Hematopoietic multipotent progenitor cell treated with erythropoietin and hydrocortisone succinate and interleukin-3 and kit ligand, for 8 days (in vitro differentiated cells): Measurements from ENCODE around the gene THUMPD2.
A peak's percentile ranks its signal among the peaks of the same experiment; 100 is the strongest.
"Not testable (repeated sequence)": the region's sequence is repeated elsewhere in the genome, so short reads cannot be mapped to it uniquely, and the experiment has no call there.

Source experiments
- DNase-seq: peaks from one replicate; pipeline ENCODE4 v3.0.0-alpha.2; 2015

The THUMPD2 gene

GRCh38 chr2:39778775-39779340 is at the start of gene THUMPD2:
THUMPD2 (minus strand) TSS chr2:39779258; CDS start chr2:39779239, 19 bp downstream.
- peak; percentile 84 for DNase-seq

GRCh38 chr2:39821871-39822270 is 42.8 kb upstream of the THUMPD2 start:
- DNase-seq = no peak

- DNase-seq = no peak
Measured at GRCh38 chr2:39816845-39817244, 37.8 kb upstream of the THUMPD2 start.

- DNase-seq = no peak
Measured at GRCh38 chr2:39816428-39816827, 37.4 kb upstream of the THUMPD2 start.

GRCh38 chr2:39805936-39806608 is 27.0 kb upstream of the THUMPD2 start:
- no peak for DNase-seq

GRCh38 chr2:39803839-39804238 is 24.8 kb upstream of the THUMPD2 start:
- DNase-seq = no peak

GRCh38 chr2:39800752-39801151 is 21.7 kb upstream of the THUMPD2 start:
- DNase-seq = no peak

- DNase-seq = peak; percentile 55
Measured at GRCh38 chr2:39796134-39796533, 17.1 kb upstream of the THUMPD2 start.

- DNase-seq = not testable (repeated sequence)
Measured at GRCh38 chr2:39790216-39790818, 11.3 kb upstream of the THUMPD2 start.

- no peak for DNase-seq
Measured at GRCh38 chr2:39787950-39788349, 8.9 kb upstream of the THUMPD2 start.

- no peak for DNase-seq
Measured at GRCh38 chr2:39786761-39787522, 7.9 kb upstream of the THUMPD2 start.

GRCh38 chr2:39782591-39782990 is 3.5 kb upstream of the THUMPD2 start:
- peak; percentile 39 for DNase-seq

- peak; percentile 10 for DNase-seq
Measured at GRCh38 chr2:39781697-39782096, 2.6 kb upstream of the THUMPD2 start.

GRCh38 chr2:39780825-39781600 is 2.0 kb upstream of the THUMPD2 start:
- peak; percentile 43 for DNase-seq

GRCh38 chr2:39779927-39780326 is 869 bp upstream of the THUMPD2 start:
- DNase-seq = no peak

- no peak for DNase-seq
Measured at GRCh38 chr2:39779341-39779851, 338 bp upstream of the THUMPD2 start.

- DNase-seq = peak; percentile 32
Measured at GRCh38 chr2:39778233-39778632, 825 bp downstream of the THUMPD2 start.

GRCh38 chr2:39772812-39773152 is 6.3 kb downstream of the THUMPD2 start:
- no peak for DNase-seq

GRCh38 chr2:39772086-39772811 is 6.8 kb downstream of the THUMPD2 start:
- DNase-seq = peak; percentile 13

- no peak for DNase-seq
Measured at GRCh38 chr2:39762448-39762847, 16.6 kb downstream of the THUMPD2 start.

GRCh38 chr2:39757156-39757555 is 21.9 kb downstream of the THUMPD2 start:
- DNase-seq = no peak

- no peak for DNase-seq
Measured at GRCh38 chr2:39755466-39755865, 23.6 kb downstream of the THUMPD2 start.
